Measurements from ENCODE around the gene ASB4.

Gene ASB4

DNA sequence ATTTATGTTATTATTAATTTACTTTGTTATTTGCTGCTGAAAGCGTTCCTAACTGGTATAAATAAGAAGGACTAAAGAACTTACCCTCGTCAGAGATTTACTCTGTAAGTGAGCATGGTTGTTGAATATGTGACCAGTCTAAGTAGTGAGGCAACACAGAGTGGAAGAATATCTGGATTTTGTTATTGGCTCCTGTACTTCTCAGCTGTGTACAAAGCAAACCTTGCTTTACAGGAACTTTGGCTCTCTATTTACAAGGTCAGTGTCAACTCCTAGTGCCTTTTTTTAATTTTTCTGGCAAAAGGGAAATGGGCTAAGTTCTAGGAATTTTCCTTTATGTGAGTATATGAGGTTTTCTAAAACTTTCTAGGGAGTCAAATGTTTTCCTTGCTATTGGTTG, 74.9 kb downstream of the ASB4 start:
- H3K27ac ChIP-seq: no peak overlapping the region
- TF ChIP-seq, protein P1, sequence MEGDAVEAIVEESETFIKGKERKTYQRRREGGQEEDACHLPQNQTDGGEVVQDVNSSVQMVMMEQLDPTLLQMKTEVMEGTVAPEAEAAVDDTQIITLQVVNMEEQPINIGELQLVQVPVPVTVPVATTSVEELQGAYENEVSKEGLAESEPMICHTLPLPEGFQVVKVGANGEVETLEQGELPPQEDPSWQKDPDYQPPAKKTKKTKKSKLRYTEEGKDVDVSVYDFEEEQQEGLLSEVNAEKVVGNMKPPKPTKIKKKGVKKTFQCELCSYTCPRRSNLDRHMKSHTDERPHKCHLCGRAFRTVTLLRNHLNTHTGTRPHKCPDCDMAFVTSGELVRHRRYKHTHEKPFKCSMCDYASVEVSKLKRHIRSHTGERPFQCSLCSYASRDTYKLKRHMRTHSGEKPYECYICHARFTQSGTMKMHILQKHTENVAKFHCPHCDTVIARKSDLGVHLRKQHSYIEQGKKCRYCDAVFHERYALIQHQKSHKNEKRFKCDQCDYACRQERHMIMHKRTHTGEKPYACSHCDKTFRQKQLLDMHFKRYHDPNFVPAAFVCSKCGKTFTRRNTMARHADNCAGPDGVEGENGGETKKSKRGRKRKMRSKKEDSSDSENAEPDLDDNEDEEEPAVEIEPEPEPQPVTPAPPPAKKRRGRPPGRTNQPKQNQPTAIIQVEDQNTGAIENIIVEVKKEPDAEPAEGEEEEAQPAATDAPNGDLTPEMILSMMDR (conservative IDR thresholded peaks at IDR 0.05): no peak
- TF ChIP-seq ZFX (IDR thresholded peaks at IDR 0.05): no peak

DNA sequence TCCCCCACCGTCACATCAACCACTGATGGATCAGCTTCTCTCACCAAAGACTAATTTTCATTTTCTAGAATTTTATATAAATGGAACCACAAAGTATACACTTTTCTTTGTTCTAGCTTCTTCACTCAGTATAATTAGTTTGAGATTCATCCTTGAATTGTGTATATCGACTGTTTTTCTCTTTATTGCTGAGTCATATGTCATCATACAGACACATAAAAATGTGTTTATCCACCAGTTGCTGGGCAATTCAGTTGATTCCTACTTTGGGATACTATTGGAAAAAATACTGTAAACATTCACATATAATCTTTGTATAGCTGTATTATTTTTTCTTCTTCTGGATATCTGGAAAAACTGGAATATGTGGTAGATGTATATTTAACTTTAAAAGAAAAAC, 84.0 kb downstream of the ASB4 start:
- TF ChIP-seq ZFX (IDR thresholded peaks at IDR 0.05): no peak
- TF ChIP-seq, protein P1 (conservative IDR thresholded peaks at IDR 0.05): no peak
- no peak overlapping the region for H3K27ac ChIP-seq

DNA sequence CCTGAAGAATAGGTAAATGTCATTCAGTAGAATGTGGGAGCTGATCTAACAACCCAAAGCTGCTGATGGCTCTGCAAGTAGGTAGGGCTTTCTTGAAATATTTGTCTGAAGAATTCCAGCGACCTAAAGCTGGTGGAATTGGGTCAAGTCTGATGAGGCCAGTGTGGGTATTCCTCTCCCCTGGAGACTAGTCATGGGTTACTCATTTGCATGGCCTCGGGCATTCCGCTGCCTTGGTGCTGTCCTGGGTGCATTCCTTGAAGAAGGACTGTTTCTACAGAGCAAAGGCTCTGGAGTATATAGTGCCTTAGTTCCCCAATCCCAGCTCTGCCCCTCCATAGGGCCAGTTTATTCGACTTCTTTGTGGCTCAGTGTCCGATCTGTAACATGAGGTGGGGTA, 91.4 kb downstream of the ASB4 start:
- no peak for TF ChIP-seq ZFX (IDR thresholded peaks at IDR 0.05)
- TF ChIP-seq, protein P1 (conservative IDR thresholded peaks at IDR 0.05): no peak
- H3K27ac ChIP-seq: no peak overlapping the region

DNA sequence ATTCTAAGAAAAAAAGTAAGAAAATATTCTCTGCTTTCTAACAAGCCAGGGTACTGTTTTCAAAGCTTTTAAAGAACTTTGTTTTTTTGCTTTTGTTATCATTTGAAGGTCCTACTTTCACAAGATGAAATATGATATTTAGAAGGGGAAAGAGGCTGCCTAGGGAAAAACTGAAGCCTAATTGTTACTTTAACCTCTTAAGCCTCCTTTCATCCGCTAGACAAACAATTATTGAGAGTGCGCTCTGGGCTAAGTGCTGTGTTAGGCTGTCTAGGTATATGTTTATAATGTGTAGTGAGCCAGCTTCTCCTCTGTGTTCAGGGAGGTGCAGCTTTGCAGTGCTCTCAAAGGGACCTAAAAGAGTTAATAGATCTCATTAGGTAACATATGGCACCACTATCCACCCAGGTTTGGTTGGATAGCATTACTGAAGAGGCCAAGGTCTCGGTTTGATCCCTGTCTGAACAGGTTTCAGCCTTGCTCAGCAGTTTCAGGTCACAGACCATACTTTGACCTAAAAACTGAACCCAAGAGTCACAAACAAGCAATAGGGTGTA, 92.6 kb downstream of the ASB4 start:
- no peak overlapping the region for H3K27ac ChIP-seq
- TF ChIP-seq, protein P1 (conservative IDR thresholded peaks at IDR 0.05): no peak
- no peak for TF ChIP-seq ZFX (IDR thresholded peaks at IDR 0.05)

DNA sequence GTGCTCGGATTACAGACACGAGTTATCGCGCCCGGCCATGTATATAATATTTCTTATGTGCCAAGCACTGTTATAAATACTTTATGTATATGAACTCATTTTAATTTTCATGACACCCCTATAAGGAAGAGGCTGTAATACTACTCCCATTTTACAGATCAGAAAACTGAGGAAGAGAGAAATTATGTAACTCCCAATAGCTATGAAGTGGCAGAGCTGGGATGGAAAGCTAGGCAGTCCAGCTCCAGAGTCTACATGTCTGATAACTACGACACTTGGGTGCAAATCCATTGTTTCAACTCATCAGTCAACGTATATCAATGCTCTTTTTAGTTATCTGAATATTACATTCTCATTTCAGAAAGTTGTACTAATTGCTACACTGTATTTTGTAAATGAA, 93.6 kb downstream of the ASB4 start:
- H3K27ac ChIP-seq: no peak overlapping the region
- TF ChIP-seq, protein P1 (conservative IDR thresholded peaks at IDR 0.05): no peak
- TF ChIP-seq ZFX (IDR thresholded peaks at IDR 0.05): no peak

DNA sequence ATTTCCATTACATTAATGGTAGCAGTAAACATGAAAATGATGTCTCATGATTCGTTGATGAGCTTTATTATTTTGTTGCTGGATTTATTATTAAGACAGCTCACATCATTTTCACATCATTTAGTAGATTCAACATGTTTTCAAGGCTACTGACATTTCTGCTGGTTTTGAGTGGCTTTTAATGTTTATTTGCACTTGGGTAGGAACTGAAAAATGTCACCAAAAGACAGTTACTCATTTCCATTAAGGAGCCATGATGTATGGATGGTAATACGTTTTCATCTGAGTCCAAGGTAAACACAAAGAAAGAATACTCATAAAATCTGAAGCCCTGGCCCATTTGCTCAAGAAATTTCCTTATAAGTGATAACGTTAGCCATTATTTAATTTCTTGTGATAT, 95.7 kb downstream of the ASB4 start:
- TF ChIP-seq, protein P1 (conservative IDR thresholded peaks at IDR 0.05): no peak
- TF ChIP-seq ZFX (IDR thresholded peaks at IDR 0.05): no peak
- H3K27ac ChIP-seq: no peak overlapping the region

DNA sequence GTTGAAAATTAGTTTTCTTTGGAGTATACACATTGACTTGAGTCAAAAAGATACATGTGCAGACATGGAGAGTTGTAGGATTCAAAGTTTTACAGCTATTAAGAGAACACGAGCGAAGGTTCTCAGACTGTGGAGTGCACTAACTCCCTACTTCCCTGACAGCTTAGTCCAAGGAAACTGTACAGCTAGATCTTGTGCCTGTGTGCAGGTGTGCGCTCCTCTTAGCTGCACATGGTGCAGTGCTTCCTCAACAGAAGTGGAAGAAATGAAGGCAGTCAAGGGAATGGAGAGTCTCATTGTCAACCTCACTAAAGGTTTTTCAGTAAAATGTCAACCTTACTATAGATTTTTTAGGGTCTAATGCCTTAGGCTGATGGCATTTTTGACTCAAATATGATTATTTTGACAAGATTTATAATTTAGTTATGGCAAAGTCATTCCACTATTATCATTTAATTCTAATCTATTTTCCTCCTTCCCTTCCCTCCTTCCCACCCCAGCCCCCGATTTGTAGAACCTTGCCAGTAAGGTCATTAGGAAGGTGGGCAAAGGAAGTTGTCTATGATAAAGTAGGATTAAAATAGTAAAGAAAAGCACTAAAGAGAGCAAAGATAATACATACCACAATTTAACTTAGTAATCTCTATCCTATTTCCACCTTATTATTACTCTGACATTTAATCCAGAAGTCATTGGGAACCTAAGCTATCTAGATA, 97.0 kb downstream of the ASB4 start:
- H3K27ac ChIP-seq: no peak overlapping the region
- TF ChIP-seq, protein P1 (conservative IDR thresholded peaks at IDR 0.05): no peak
- TF ChIP-seq ZFX (IDR thresholded peaks at IDR 0.05): no peak

All from C4-2B (cell line).